DLD1 (cell line): ENCODE measurements around the gene CD72.

Source experiments
- in situ Hi-C: cut with HindIII; loops from 2 replicates; pipeline ENCODE4 v1.10.0; 2017; ENCODE audit warnings: low sequenced_read_pairs

The CD72 gene

GRCh38 chr9:35560625-35561337 lies 57.4 kb downstream of the CD72 start:
- in situ Hi-C loops, result no loop called here
